GM12801 (cell line): ENCODE results near the gene MAPK14.

Experiments
- CTCF ChIP-seq: IDR thresholded peaks from one replicate; pipeline ENCODE4 v1.5.1; 2011; ENCODE audit warnings: control low read depth; ENCODE audit not compliant: insufficient read length; ENCODE audit errors: extremely low read depth

Gene MAPK14

GRCh38 chr6:36054956-36055355, 27.3 kb downstream of the MAPK14 start:
- no peak for TF ChIP-seq CTCF

- TF ChIP-seq CTCF: no peak
Measured at GRCh38 chr6:36056178-36056577, 28.6 kb downstream of the MAPK14 start.

GRCh38 chr6:36061236-36061635, 33.6 kb downstream of the MAPK14 start:
- no peak for TF ChIP-seq CTCF

- TF ChIP-seq CTCF: no peak
Measured at GRCh38 chr6:36062247-36062646, 34.6 kb downstream of the MAPK14 start.

- no peak for TF ChIP-seq CTCF
Measured at GRCh38 chr6:36063318-36064060, 35.9 kb downstream of the MAPK14 start.

- TF ChIP-seq CTCF: no peak
Measured at GRCh38 chr6:36064770-36065396, 37.3 kb downstream of the MAPK14 start.

GRCh38 chr6:36065916-36066315, 38.3 kb downstream of the MAPK14 start:
- no peak for TF ChIP-seq CTCF
